Measurements from ENCODE around the gene JARID2.

GRCh38 chr6:15440040-15440439 is 194.2 kb downstream of the JARID2 start:
- TF ChIP-seq POLR2A (IDR thresholded peaks at IDR 0.05; ENCODE audit: extremely low read depth, insufficient read length): no peak
- no peak for TF ChIP-seq CTCF (IDR thresholded peaks at IDR 0.05; ENCODE audit: low read depth, low read length)

Measured in NB4 (cell line).